Esophagus muscularis mucosa (tissue), 4 donors: ENCODE results near the gene ATL2. TPM values are rescaled to one million over a fixed set of nuclear protein-coding genes. Genes with fewer than 3 reads are reported as not detected.

Source experiments
- DNase-seq: peaks from one replicate; pipeline ENCODE4 v3.0.0-alpha.2; 2017; ENCODE audit errors: extremely low spot score
- H3K27ac ChIP-seq, 4 donors: fragments of 200-600 bp; sonication (generic); replicated peaks in 1 of 4; 1 replicate in 3 of 4; 2 replicates in 1 of 4; pipeline ENCODE4 v1.5.1; 2016 to 2019; ENCODE audit warnings: mild to moderate bottlenecking in 1 of 4
- H3K27me3 ChIP-seq, 4 donors: fragments of 200-600 bp; sonication (generic); one replicate each; pipeline versions ENCODE4 v1.5.1 to v1.6.0; 2016 to 2019
- H3K36me3 ChIP-seq, 4 donors: fragments of 200-600 bp; sonication (generic); one replicate each; pipeline ENCODE4 v1.5.1; 2016 to 2019
- H3K4me1 ChIP-seq, 4 donors: fragments of 200-600 bp; sonication (generic); one replicate each; pipeline ENCODE4 v1.5.1; 2016 to 2019
- H3K4me3 ChIP-seq, 4 donors: fragments of 200-600 bp; sonication (generic); 1 replicate in 2 of 4; 2 replicates in 2 of 4; pipeline ENCODE4 v1.5.1; 2016 to 2019; ENCODE audit warnings: mild to moderate bottlenecking in 4 of 4, moderate library complexity in 1 of 4
- H3K9me3 ChIP-seq, 4 donors: fragments of 200-600 bp; sonication (generic); 1 replicate in 3 of 4; 2 replicates in 1 of 4; pipeline ENCODE4 v1.5.1; 2016 to 2019
- EP300 ChIP-seq: sonication (generic); formaldehyde crosslinking; IDR thresholded peaks from one replicate; pipeline ENCODE4 v1.6.1; 2017; ENCODE audit warnings: antibody characterized with exemption
- POLR2A ChIP-seq: fragments of 450-650 bp; IDR thresholded peaks from one replicate; pipeline ENCODE4 v1.6.1; 2017; ENCODE audit warnings: antibody characterized with exemption, moderate library complexity, mild to moderate bottlenecking, low read depth
- POLR2AphosphoS5 ChIP-seq, 2 donors: sonication (generic); formaldehyde crosslinking; IDR thresholded peaks; one replicate each; pipeline ENCODE4 v1.6.1; 2017; ENCODE audit warnings: antibody characterized with exemption in 2 of 2
- WGBS: methylation state at CpG from one replicate; pipeline ENCODE4 v1.1.5; 2018; 5-methylcytosine and 5-hydroxymethylcytosine counted together
- intact Hi-C: fragments of 100-400 bp; cut with DNase I; formaldehyde crosslinking; loops from one replicate; pipeline ENCODE4 v1.15.1; 2023
- total RNA-seq, 4 donors: library from RNA; depleted of rRNA; stranded (reverse); fragments of >200 nt; gene quantifications; one replicate each; pipeline versions ENCODE4 v1.1.0 to v1.2.1, GENCODE V29; 2016
- TF ChIP-seq, protein P1 (sequence below), 3 experiments: fragments of 200-600 bp in 2 of 3; fragments of 450-650 bp in 1 of 3; sonication (generic) in 2 of 3; IDR thresholded peaks; one replicate each; pipeline ENCODE4 v1.5.1; 2017 to 2019; ENCODE audit warnings: antibody characterized with exemption in 3 of 3, mild to moderate bottlenecking in 2 of 3, moderate library complexity in 1 of 3

The ATL2 gene
- total RNA-seq, 4 donors from 2014 or later = 159 to 260 (median 231) TPM

DNA sequence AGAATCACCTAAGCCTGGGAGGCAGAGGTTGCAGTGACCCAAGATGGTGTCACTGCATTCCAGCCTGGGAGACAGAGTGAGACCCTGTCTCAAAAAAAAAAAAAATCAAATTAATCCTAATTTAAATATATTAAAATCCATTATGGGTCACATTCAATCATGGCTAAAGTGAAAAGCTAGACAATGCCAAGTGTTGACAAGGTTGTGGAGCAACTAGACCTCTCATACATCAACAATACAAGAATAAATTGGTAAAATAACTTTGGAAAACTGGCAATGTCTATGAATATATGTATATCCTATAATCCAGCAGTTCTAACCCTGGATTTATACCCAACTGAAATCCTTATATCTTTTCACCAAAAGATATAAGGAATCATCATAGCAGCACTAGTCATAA, 23.4 kb upstream of the ATL2 start:
- TF ChIP-seq, protein P1, sequence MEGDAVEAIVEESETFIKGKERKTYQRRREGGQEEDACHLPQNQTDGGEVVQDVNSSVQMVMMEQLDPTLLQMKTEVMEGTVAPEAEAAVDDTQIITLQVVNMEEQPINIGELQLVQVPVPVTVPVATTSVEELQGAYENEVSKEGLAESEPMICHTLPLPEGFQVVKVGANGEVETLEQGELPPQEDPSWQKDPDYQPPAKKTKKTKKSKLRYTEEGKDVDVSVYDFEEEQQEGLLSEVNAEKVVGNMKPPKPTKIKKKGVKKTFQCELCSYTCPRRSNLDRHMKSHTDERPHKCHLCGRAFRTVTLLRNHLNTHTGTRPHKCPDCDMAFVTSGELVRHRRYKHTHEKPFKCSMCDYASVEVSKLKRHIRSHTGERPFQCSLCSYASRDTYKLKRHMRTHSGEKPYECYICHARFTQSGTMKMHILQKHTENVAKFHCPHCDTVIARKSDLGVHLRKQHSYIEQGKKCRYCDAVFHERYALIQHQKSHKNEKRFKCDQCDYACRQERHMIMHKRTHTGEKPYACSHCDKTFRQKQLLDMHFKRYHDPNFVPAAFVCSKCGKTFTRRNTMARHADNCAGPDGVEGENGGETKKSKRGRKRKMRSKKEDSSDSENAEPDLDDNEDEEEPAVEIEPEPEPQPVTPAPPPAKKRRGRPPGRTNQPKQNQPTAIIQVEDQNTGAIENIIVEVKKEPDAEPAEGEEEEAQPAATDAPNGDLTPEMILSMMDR (IDR thresholded peaks at IDR 0.05) = no peak
- TF ChIP-seq EP300 (no peak), POLR2AphosphoS5 (IDR thresholded peaks at IDR 0.05) (no peak), POLR2A (no peak)
- Histone ChIP-seq H3K4me3 (no peak overlapping the region), H3K27me3 (no peaks in the 10 kb centered on the region), H3K9me3 (no peaks in the 10 kb centered on the region), H3K27ac (no peak overlapping the region), H3K4me1 (peaks cover 0 to 1% (median under 1%) of the 10 kb centered on the region in 4 donors), H3K36me3 (no peaks in the 10 kb centered on the region)
- no peak for DNase-seq
- intact Hi-C loops = no loop called here

- Histone ChIP-seq H3K36me3 (no peaks in the 10 kb centered on the region), H3K4me3 (no peak overlapping the region), H3K27ac (no peak overlapping the region), H3K9me3 (no peaks in the 10 kb centered on the region), H3K27me3 (no peaks in the 10 kb centered on the region), H3K4me1 (no peaks in the 10 kb centered on the region)
- TF ChIP-seq, protein P1 (IDR thresholded peaks at IDR 0.05) = no peak
- no peak for TF ChIP-seq POLR2AphosphoS5 (IDR thresholded peaks at IDR 0.05)
- TF ChIP-seq POLR2A = no peak
- TF ChIP-seq EP300 = no peak
- WGBS = 94% methylated on average over 4 of the region's 4 CpGs
- intact Hi-C loops = no loop called here
- DNase-seq = no peak
These were observed 21.7 kb upstream of the ATL2 start for GRCh38 chr2:38398739-38399138.

- no peaks in the 10 kb centered on the region for H3K27me3 ChIP-seq
- whole genome bisulfite sequencing = 84% methylated on average over 5 of the region's 5 CpGs
- H3K36me3 ChIP-seq = no peaks in the 10 kb centered on the region
- no peaks in the 10 kb centered on the region for H3K4me1 ChIP-seq
- H3K4me3 ChIP-seq = no peak overlapping the region
- intact Hi-C loops = no loop called here
- no peak overlapping the region for H3K27ac ChIP-seq
- DNase-seq = no peak
- no peaks in the 10 kb centered on the region for H3K9me3 ChIP-seq
- no peak for TF ChIP-seq POLR2AphosphoS5 (IDR thresholded peaks at IDR 0.05)
- TF ChIP-seq POLR2A = no peak
- no peak for TF ChIP-seq EP300
- TF ChIP-seq, protein P1 (IDR thresholded peaks at IDR 0.05) = no peak
These were observed 17.8 kb upstream of the ATL2 start for GRCh38 chr2:38394903-38395341.

- Histone ChIP-seq H3K27me3 (no peaks in the 10 kb centered on the region), H3K27ac (no peak overlapping the region), H3K36me3 (no peaks in the 10 kb centered on the region), H3K4me3 (no peak overlapping the region), H3K4me1 (no peaks in the 10 kb centered on the region), H3K9me3 (no peaks in the 10 kb centered on the region)
- DNase-seq = no peak
- intact Hi-C loops = no loop called here
- WGBS = 100% methylated on average over 2 of the region's 2 CpGs
- no peak for TF ChIP-seq POLR2AphosphoS5 (IDR thresholded peaks at IDR 0.05)
- no peak for TF ChIP-seq POLR2A
- TF ChIP-seq EP300 = no peak
- TF ChIP-seq, protein P1 (IDR thresholded peaks at IDR 0.05) = no peak
These were observed 17.0 kb upstream of the ATL2 start for GRCh38 chr2:38394041-38394440.

- no peaks in the 10 kb centered on the region for H3K4me1 ChIP-seq
- no peak for DNase-seq
- 83% methylated on average over 3 of the region's 3 CpGs for WGBS
- H3K36me3 ChIP-seq = no peaks in the 10 kb centered on the region
- H3K27ac ChIP-seq = no peak overlapping the region
- H3K27me3 ChIP-seq = no peaks in the 10 kb centered on the region
- no peak for TF ChIP-seq POLR2A
- no peak for TF ChIP-seq EP300
- TF ChIP-seq, protein P1 (IDR thresholded peaks at IDR 0.05) = no peak
- TF ChIP-seq POLR2AphosphoS5 (IDR thresholded peaks at IDR 0.05) = no peak
- no peak overlapping the region for H3K4me3 ChIP-seq
- intact Hi-C loops = no loop called here
- no peaks in the 10 kb centered on the region for H3K9me3 ChIP-seq
These were observed 13.9 kb upstream of the ATL2 start for GRCh38 chr2:38390947-38391346.
